Fibroblast of lung (primary cell): ENCODE results near the gene CENPX. TPM values are rescaled to one million over a fixed set of nuclear protein-coding genes. Genes with fewer than 3 reads are reported as not detected.

Experiments
- DNase-seq, 2 donors: peaks; one replicate each; pipeline versions ENCODE4 v3.0.0 to v3.0.0-alpha.2; 2010; ENCODE audit warnings: low read depth in 2 of 2
- H2AFZ ChIP-seq: 2 replicates; pipeline ENCODE4 v1.5.1; 2012; ENCODE audit warnings: low read length, control low read depth, inconsistent platforms
- H3K27ac ChIP-seq: 2 replicates; pipeline ENCODE4 v1.5.1; 2011; ENCODE audit warnings: low read length, control low read depth; ENCODE audit not compliant: insufficient read depth
- H3K27me3 ChIP-seq: 2 replicates; pipeline ENCODE4 v1.5.1; 2011; ENCODE audit warnings: mild to moderate bottlenecking, low read length; ENCODE audit not compliant: control insufficient read depth, insufficient read depth
- H3K36me3 ChIP-seq: 2 replicates; pipeline ENCODE4 v1.5.1; 2011; ENCODE audit warnings: low read length; ENCODE audit not compliant: control insufficient read depth, insufficient read depth
- H3K4me1 ChIP-seq: 2 replicates; pipeline ENCODE4 v1.5.1; 2011; ENCODE audit warnings: low read length; ENCODE audit not compliant: control insufficient read depth, insufficient read depth; ENCODE audit errors: extremely low read depth
- H3K4me2 ChIP-seq: 2 replicates; pipeline ENCODE4 v1.5.1; 2011; ENCODE audit warnings: low read length, control low read depth; ENCODE audit not compliant: insufficient read depth; ENCODE audit errors: extremely low read depth
- H3K4me3 ChIP-seq, 4 experiments: fragments of 200-600 bp in 1 of 4; sonication (generic) in 1 of 4; replicated peaks in 1 of 4; 2 replicates each; pipeline ENCODE4 v1.5.1; 2011 to 2016; ENCODE audit warnings: low read length in 4 of 4, low read depth in 3 of 4, mild to moderate bottlenecking in 3 of 4, control low read depth in 2 of 4, inconsistent platforms in 1 of 4, mixed read lengths in 1 of 4; ENCODE audit not compliant: insufficient read depth in 1 of 4; ENCODE audit errors: control extremely low read depth in 1 of 4
- H3K79me2 ChIP-seq: 2 replicates; pipeline ENCODE4 v1.5.1; 2012; ENCODE audit warnings: mild to moderate bottlenecking, low read length, inconsistent platforms; ENCODE audit not compliant: control insufficient read depth, insufficient read depth
- H3K9ac ChIP-seq: 2 replicates; pipeline ENCODE4 v1.5.1; 2011; ENCODE audit warnings: mild to moderate bottlenecking, low read length, control low read depth; ENCODE audit not compliant: insufficient read depth
- H3K9me3 ChIP-seq: 2 replicates; pipeline ENCODE4 v1.5.1; 2012; ENCODE audit warnings: low read depth, low read length; ENCODE audit not compliant: control insufficient read depth, insufficient read depth
- H4K20me1 ChIP-seq: 2 replicates; pipeline ENCODE4 v1.5.1; 2011; ENCODE audit warnings: low read length; ENCODE audit not compliant: control insufficient read depth, insufficient read depth; ENCODE audit errors: extremely low read depth
- EZH2 ChIP-seq: IDR thresholded peaks from 2 replicates; pipeline ENCODE4 v1.5.1; 2012; ENCODE audit warnings: low read length, control low read depth, mild to moderate bottlenecking; ENCODE audit errors: missing control alignments
- polyA plus RNA-seq, 2 donors: library from polyadenylated mRNA; depleted of rRNA in 1 of 2; stranded (reverse) in 1 of 2; unstranded in 1 of 2; fragments of >200 nt; gene quantifications; 2 replicates each; pipeline ENCODE4 v1.2.1, GENCODE V29; 2011 to 2012; ENCODE audit warnings: missing spikeins in 1 of 2
- total RNA-seq: library from RNA; depleted of rRNA; stranded (reverse); fragments of >200 nt; gene quantifications from 2 replicates; pipeline ENCODE4 v1.2.1, GENCODE V29; 2014
- TF ChIP-seq, protein P1 (sequence below), 2 donors: IDR thresholded peaks in 1 of 2; conservative IDR thresholded peaks in 1 of 2; 1 replicate in 1 of 2; 2 replicates in 1 of 2; pipeline ENCODE4 v1.5.1; 2011 to 2012; ENCODE audit warnings: low read length in 2 of 2, control low read depth in 1 of 2, inconsistent platforms in 1 of 2, low read depth in 1 of 2, mild to moderate bottlenecking in 1 of 2

CENPX gene
- total and polyA plus RNA-seq, 2 donors (not counting 1 experiment from before 2014, with no cell fraction given): 29.2 to 30.4 TPM

DNA sequence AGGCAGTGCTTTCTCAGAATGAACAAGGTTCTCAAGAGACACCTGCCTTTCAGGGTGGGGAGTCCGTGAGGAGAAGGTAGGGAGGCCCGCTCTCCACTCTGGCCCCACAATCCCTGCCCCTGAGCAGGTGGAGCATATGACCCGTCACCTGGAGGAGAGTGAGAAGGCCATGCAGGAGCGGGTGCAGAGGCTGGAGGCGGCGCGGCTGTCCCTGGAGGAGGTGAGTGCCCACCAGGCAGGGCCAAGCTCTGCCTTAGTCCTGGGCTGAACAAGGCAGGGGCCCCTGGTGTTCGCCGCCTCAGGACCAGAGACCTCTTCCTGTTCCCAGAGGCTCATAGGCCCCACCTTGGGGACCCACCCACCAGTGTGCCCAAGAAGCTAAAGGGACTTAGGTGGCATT, 6.3 kb upstream of the CENPX start:
- peaks cover 4% of the 10 kb centered on the region for H3K4me1 ChIP-seq
- H3K27ac ChIP-seq: no peak overlapping the region
- no peak overlapping the region for H3K9ac ChIP-seq
- TF ChIP-seq EZH2: no peak
- TF ChIP-seq, protein P1, sequence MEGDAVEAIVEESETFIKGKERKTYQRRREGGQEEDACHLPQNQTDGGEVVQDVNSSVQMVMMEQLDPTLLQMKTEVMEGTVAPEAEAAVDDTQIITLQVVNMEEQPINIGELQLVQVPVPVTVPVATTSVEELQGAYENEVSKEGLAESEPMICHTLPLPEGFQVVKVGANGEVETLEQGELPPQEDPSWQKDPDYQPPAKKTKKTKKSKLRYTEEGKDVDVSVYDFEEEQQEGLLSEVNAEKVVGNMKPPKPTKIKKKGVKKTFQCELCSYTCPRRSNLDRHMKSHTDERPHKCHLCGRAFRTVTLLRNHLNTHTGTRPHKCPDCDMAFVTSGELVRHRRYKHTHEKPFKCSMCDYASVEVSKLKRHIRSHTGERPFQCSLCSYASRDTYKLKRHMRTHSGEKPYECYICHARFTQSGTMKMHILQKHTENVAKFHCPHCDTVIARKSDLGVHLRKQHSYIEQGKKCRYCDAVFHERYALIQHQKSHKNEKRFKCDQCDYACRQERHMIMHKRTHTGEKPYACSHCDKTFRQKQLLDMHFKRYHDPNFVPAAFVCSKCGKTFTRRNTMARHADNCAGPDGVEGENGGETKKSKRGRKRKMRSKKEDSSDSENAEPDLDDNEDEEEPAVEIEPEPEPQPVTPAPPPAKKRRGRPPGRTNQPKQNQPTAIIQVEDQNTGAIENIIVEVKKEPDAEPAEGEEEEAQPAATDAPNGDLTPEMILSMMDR (conservative IDR thresholded peaks at IDR 0.05 in 1 of 2, IDR thresholded peaks at IDR 0.05 in 1 of 2; ENCODE audit: low read depth in 1 of 2, low read length in 2 of 2): no peak
- H3K79me2 ChIP-seq: no peaks in the 10 kb centered on the region
- no peak for DNase-seq
- no peaks in the 10 kb centered on the region for H3K36me3 ChIP-seq
- H2AFZ ChIP-seq: no peak overlapping the region
- no peaks in the 10 kb centered on the region for H4K20me1 ChIP-seq
- no peaks in the 10 kb centered on the region for H3K9me3 ChIP-seq
- no peak overlapping the region for H3K4me3 ChIP-seq
- no peak overlapping the region for H3K4me2 ChIP-seq
- no peaks in the 10 kb centered on the region for H3K27me3 ChIP-seq

GRCh38 chr17:82028246-82028645, 5.6 kb upstream of the CENPX start:
- no peak overlapping the region for H2AFZ ChIP-seq
- H4K20me1 ChIP-seq: no peaks in the 10 kb centered on the region
- TF ChIP-seq, protein P1 (conservative IDR thresholded peaks at IDR 0.05 in 1 of 2, IDR thresholded peaks at IDR 0.05 in 1 of 2; ENCODE audit: low read depth in 1 of 2, low read length in 2 of 2): no peak
- TF ChIP-seq EZH2: no peak

GRCh38 chr17:82025401-82026107, 2.9 kb upstream of the CENPX start:
- no peak overlapping the region for H3K27ac ChIP-seq
- H3K4me3 ChIP-seq: no peak overlapping the region
- no peaks in the 10 kb centered on the region for H4K20me1 ChIP-seq
- no peak for DNase-seq
- H3K4me1 ChIP-seq: peaks cover 13% of the 10 kb centered on the region
- H3K9me3 ChIP-seq: no peaks in the 10 kb centered on the region
- H3K79me2 ChIP-seq: peaks cover 7% of the 10 kb centered on the region
- TF ChIP-seq, protein P1 (conservative IDR thresholded peaks at IDR 0.05 in 1 of 2, IDR thresholded peaks at IDR 0.05 in 1 of 2; ENCODE audit: low read depth in 1 of 2, low read length in 2 of 2): no peak
- TF ChIP-seq EZH2: no peak
- H3K36me3 ChIP-seq: no peaks in the 10 kb centered on the region
- no peak overlapping the region for H3K9ac ChIP-seq
- H2AFZ ChIP-seq: no peak overlapping the region
- H3K4me2 ChIP-seq: no peak overlapping the region
- H3K27me3 ChIP-seq: no peaks in the 10 kb centered on the region

More at GRCh38 chr17:82028246-82028645, 5.6 kb upstream of the CENPX start:
- Histone ChIP-seq H3K9me3 (no peaks in the 10 kb centered on the region), H3K4me3 (no peak overlapping the region), H3K27ac (no peak overlapping the region), H3K27me3 (no peaks in the 10 kb centered on the region), H3K9ac (no peak overlapping the region), H3K4me1 (peaks cover 6% of the 10 kb centered on the region), H3K79me2 (no peaks in the 10 kb centered on the region), H3K4me2 (no peak overlapping the region), H3K36me3 (no peaks in the 10 kb centered on the region)
- DNase-seq: no peak
